HG02885 (cell line): ENCODE measurements around the gene ARHGAP22.

Source experiments
- ATAC-seq: cut with Tn5 transposase; IDR thresholded peaks from one replicate; pipeline ENCODE4 v1.9.1; 2021; ENCODE audit warnings: mild to moderate bottlenecking; ENCODE audit not compliant: unreplicated experiment, poor library complexity

The ARHGAP22 gene

GRCh38 chr10:48518986-48519385 is 85.9 kb downstream of the ARHGAP22 start:
- no peak for ATAC-seq

- ATAC-seq: no peak
Measured at GRCh38 chr10:48517911-48518811, 86.7 kb downstream of the ARHGAP22 start.

- ATAC-seq: no peak
Measured at GRCh38 chr10:48517482-48517881, 87.4 kb downstream of the ARHGAP22 start.

GRCh38 chr10:48516911-48517310 is 88.0 kb downstream of the ARHGAP22 start:
- no peak for ATAC-seq

GRCh38 chr10:48514916-48515315 is 90.0 kb downstream of the ARHGAP22 start:
- ATAC-seq: no peak

- no peak for ATAC-seq
Measured at GRCh38 chr10:48514255-48514654, 90.6 kb downstream of the ARHGAP22 start.

GRCh38 chr10:48512861-48513260 is 92.0 kb downstream of the ARHGAP22 start:
- no peak for ATAC-seq

GRCh38 chr10:48511875-48512231 is 93.0 kb downstream of the ARHGAP22 start:
- no peak for ATAC-seq

- ATAC-seq: no peak
Measured at GRCh38 chr10:48511066-48511874, 93.6 kb downstream of the ARHGAP22 start.

GRCh38 chr10:48509974-48510692 is 94.7 kb downstream of the ARHGAP22 start:
- no peak for ATAC-seq

GRCh38 chr10:48508791-48509772 is 95.8 kb downstream of the ARHGAP22 start:
- no peak for ATAC-seq

GRCh38 chr10:48507933-48508790 is 96.7 kb downstream of the ARHGAP22 start:
- ATAC-seq: no peak

- ATAC-seq: no peak
Measured at GRCh38 chr10:48507494-48507893, 97.4 kb downstream of the ARHGAP22 start.

- no peak for ATAC-seq
Measured at GRCh38 chr10:48506147-48506917, 98.5 kb downstream of the ARHGAP22 start.

GRCh38 chr10:48505394-48506112 is 99.3 kb downstream of the ARHGAP22 start:
- ATAC-seq: no peak

GRCh38 chr10:48504141-48504885 is 100.6 kb downstream of the ARHGAP22 start:
- no peak for ATAC-seq
